CD4-positive, alpha-beta T cell treated with Interleukin-21 for 1 hour (primary cell): ENCODE data around the gene CTH.
"Not testable (repeated sequence)": the region's sequence is repeated elsewhere in the genome, so short reads cannot be mapped to it uniquely, and the experiment has no call there.

Experiments
- DNase-seq: peaks from one replicate; pipeline ENCODE4 v3.0.0-alpha.2; 2020

Gene CTH

GRCh38 chr1:70411360-70411844 is 334 bp downstream of the CTH start:
- DNase-seq: no peak

GRCh38 chr1:70415882-70416281 is 4.8 kb downstream of the CTH start:
- no peak for DNase-seq

GRCh38 chr1:70418973-70419734 is 8.1 kb downstream of the CTH start:
- DNase-seq: not testable (repeated sequence)

- no peak for DNase-seq
These were observed 9.3 kb downstream of the CTH start for GRCh38 chr1:70420320-70420719.

- no peak for DNase-seq
These were observed 15.4 kb downstream of the CTH start for GRCh38 chr1:70426154-70427131.

- no peak for DNase-seq
These were observed 16.9 kb downstream of the CTH start for GRCh38 chr1:70427976-70428375.

- DNase-seq: no peak
These were observed 18.2 kb downstream of the CTH start for GRCh38 chr1:70429219-70429618.

- DNase-seq: no peak
These were observed 18.7 kb downstream of the CTH start for GRCh38 chr1:70429757-70430156.

- DNase-seq: no peak
These were observed 20.2 kb downstream of the CTH start for GRCh38 chr1:70431317-70431716.

- DNase-seq: no peak
These were observed 20.8 kb downstream of the CTH start for GRCh38 chr1:70431874-70432273.

- no peak for DNase-seq
These were observed 23.3 kb downstream of the CTH start for GRCh38 chr1:70434253-70434859.

- DNase-seq: no peak
These were observed 25.7 kb downstream of the CTH start for GRCh38 chr1:70436622-70437251.

- no peak for DNase-seq
These were observed 27.5 kb downstream of the CTH start for GRCh38 chr1:70438529-70438928.

GRCh38 chr1:70440642-70441391 is 29.7 kb downstream of the CTH start:
- no peak for DNase-seq

GRCh38 chr1:70441392-70442035 is 30.4 kb downstream of the CTH start:
- DNase-seq: no peak

GRCh38 chr1:70442490-70442889 is 31.4 kb downstream of the CTH start:
- DNase-seq: no peak

GRCh38 chr1:70443739-70444138 is 32.7 kb downstream of the CTH start:
- DNase-seq: no peak

GRCh38 chr1:70449049-70449448 is 38.0 kb downstream of the CTH start:
- no peak for DNase-seq

GRCh38 chr1:70452164-70452939 is 41.3 kb downstream of the CTH start:
- not testable (repeated sequence) for DNase-seq

- DNase-seq: no peak
These were observed 44.2 kb downstream of the CTH start for GRCh38 chr1:70455291-70455690.

GRCh38 chr1:70458131-70458530 is 47.1 kb downstream of the CTH start:
- DNase-seq: no peak
